Measurements from ENCODE around the gene DHX9. TPM values are rescaled to one million over a fixed set of nuclear protein-coding genes. Genes with fewer than 3 reads are reported as not detected.
"Not testable (repeated sequence)": the region's sequence is repeated elsewhere in the genome, so short reads cannot be mapped to it uniquely, and the experiment has no call there.

Gene DHX9
- total and polyA plus RNA-seq, 10 of the 15 experiments (the other 5 are each of a cell fraction or from before 2014, with no cell fraction given) = 90.7 to 234 (median 217) TPM

DNA sequence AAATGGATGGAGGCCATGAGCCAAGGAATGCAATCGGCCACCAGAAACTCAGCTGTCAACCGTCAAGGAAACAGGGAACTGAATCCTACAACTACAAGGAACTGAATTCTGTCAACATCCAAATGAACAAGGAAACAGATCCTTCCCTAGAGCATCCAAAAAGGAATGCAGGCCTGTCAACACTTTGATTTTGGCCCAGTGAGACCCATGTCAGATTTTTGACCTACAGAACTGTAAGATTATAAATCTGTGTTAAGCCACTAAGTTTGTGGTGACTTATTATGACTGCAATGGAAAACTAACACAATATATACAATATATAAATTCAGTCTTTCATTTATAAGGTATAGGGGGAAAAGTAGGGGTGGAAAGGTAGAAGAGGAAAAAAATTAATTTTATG lies 58.5 kb downstream of the DHX9 start (continued):
- TF ChIP-seq ZNF592 (IDR thresholded peaks at IDR 0.05) (no peak), RELB (IDR thresholded peaks at IDR 0.05; ENCODE audit: low read depth) (no peak)

DNA sequence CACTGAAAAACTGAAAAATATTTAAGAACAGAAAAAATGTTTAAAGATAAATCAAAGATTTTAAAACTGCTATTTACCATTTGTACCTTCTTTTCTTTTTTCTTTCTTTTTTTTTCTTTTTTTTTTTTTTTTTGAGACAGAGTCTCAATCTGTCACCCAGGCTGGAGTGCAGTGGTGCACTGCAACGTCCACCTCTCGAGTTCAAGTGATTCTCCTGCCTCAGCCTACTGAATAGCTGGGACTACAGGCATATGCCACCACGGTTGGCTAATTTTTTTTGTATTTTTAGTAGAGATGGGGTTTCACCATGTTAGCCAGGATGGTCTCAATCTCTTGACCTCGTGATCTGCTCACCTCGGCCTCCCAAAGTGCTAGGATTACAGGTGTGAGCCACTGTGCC lies 62.8 kb downstream of the DHX9 start:
- DNase-seq (ENCODE audit: low read depth, low spot score); intact Hi-C loops (cut with micrococcal nuclease; ENCODE audit: unreplicated experiment); BruUV-seq (replicated peaks); FAIRE-seq; POLR2A ChIA-PET; H3K27ac ChIP-seq (ENCODE audit: control insufficient read depth, insufficient read depth); SMC1A ChIA-PET (ENCODE audit: uncharacterized antibody, unreplicated experiment); H3K4me3 ChIP-seq; RAD21 ChIA-PET (ENCODE audit: unreplicated experiment); H3K27me3 ChIP-seq (replicated peaks in 1 of 2; ENCODE audit: control insufficient read depth in 2 of 2, insufficient read depth in 2 of 2, low read length in 1 of 2); H3K4me2 ChIP-seq (ENCODE audit: control insufficient read depth, insufficient read depth); ATAC-seq; H3K9ac ChIP-seq (ENCODE audit: control insufficient read depth, insufficient read depth, low read length); H3K9me3 ChIP-seq (replicated peaks; ENCODE audit: control insufficient read depth, insufficient read depth, low read length); in situ Hi-C loops (cut with MboI); H4K20me1 ChIP-seq (ENCODE audit: control insufficient read depth, insufficient read depth); H2AFZ ChIP-seq (ENCODE audit: control insufficient read depth, low read depth, low read length); H3K4me1 ChIP-seq (ENCODE audit: control insufficient read depth, insufficient read depth, low read length); H3K79me2 ChIP-seq (ENCODE audit: control insufficient read depth, insufficient read depth, low read length); H3K36me3 ChIP-seq (ENCODE audit: control insufficient read depth in 2 of 2, insufficient read depth in 2 of 2, low read length in 1 of 2): not testable (repeated sequence)
- WGBS (ENCODE audit: insufficient coverage, insufficient replicate concordance, low lambda C conversion rate, missing lambda C conversion rate) = 26% methylated on average over 5 of the region's 5 CpGs
- CTCF ChIA-PET = interaction anchor here (0.6 kb wide), 1 partner anchor 10 kb away, joined by 3 read pairs; no protein-coding TSS in a partner anchor
